H1 (cell line): Measurements from ENCODE around the gene OLR1. TPM values are rescaled to one million over a fixed set of nuclear protein-coding genes. Genes with fewer than 3 reads are reported as not detected.

ENCODE experiments used
- CTCF ChIA-PET: fragments of 300-600 bp; sonication (Branson Sonifier 250); formaldehyde crosslinking; loops from one replicate; lab custom pipeline; 2021; ENCODE audit not compliant: partially characterized antibody; lab: Charles Lee
- POLR2A ChIA-PET: fragments of 300-600 bp; sonication (Branson Sonifier 250); formaldehyde crosslinking; loops from one replicate; lab custom pipeline; 2021; ENCODE audit warnings: inconsistent platforms; ENCODE audit not compliant: partially characterized antibody; lab: Charles Lee
- DNase-seq, 2 experiments: peaks; one replicate each; pipeline versions ENCODE4 v3.0.0 to v3.0.0-alpha.2; 2010 to 2022; ENCODE audit warnings: low spot score in 2 of 2, low read depth in 1 of 2, mixed read lengths in 1 of 2
- FAIRE-seq: peaks from 2 replicates; lab custom pipeline; 2011; peaks lifted over from hg19 to GRCh38; lab: Jason Lieb, UNC
- H2AFZ ChIP-seq: 2 replicates; pipeline ENCODE4 v1.8.1; 2012; ENCODE audit warnings: low read length, inconsistent platforms
- H2AK5ac ChIP-seq: 2 replicates; pipeline ENCODE4 v1.6.1; 2013; ENCODE audit warnings: low read depth, low read length
- H2BK120ac ChIP-seq: replicated peaks from 2 replicates; pipeline ENCODE3; 2013; ENCODE audit warnings: low read depth, low read length, inconsistent platforms
- H2BK12ac ChIP-seq: 2 replicates; pipeline ENCODE4 v1.6.1; 2013; ENCODE audit warnings: low read depth, low read length
- H2BK15ac ChIP-seq: 2 replicates; pipeline ENCODE4 v1.6.1; 2013; ENCODE audit warnings: low read length
- H2BK20ac ChIP-seq: 2 replicates; pipeline ENCODE4 v1.6.1; 2013; ENCODE audit warnings: low read length
- H2BK5ac ChIP-seq: 2 replicates; pipeline ENCODE4 v1.6.1; 2013; ENCODE audit warnings: low read depth, low read length
- H3K14ac ChIP-seq: 2 replicates; pipeline ENCODE4 v1.6.1; 2013; ENCODE audit warnings: inconsistent platforms; ENCODE audit not compliant: insufficient read length
- H3K18ac ChIP-seq: 2 replicates; pipeline ENCODE4 v1.6.1; 2013; ENCODE audit warnings: low read length; ENCODE audit errors: extremely low read depth
- H3K23ac ChIP-seq: 2 replicates; pipeline ENCODE4 v1.6.1; 2013; ENCODE audit warnings: inconsistent platforms; ENCODE audit not compliant: insufficient read length
- H3K23me2 ChIP-seq: 2 replicates; pipeline ENCODE4 v1.6.1; 2013; ENCODE audit warnings: low read depth, low read length
- H3K27ac ChIP-seq: 2 replicates; pipeline ENCODE4 v1.6.1; 2011; ENCODE audit warnings: low read depth, low read length, inconsistent platforms
- H3K27me3 ChIP-seq, 4 experiments: replicated peaks in 1 of 4; 1 replicate in 1 of 4; 2 replicates in 3 of 4; pipeline versions ENCODE4 v1.6.1 to v1.8.1; 2011 to 2013; ENCODE audit warnings: low read length in 3 of 4, mild to moderate bottlenecking in 3 of 4, inconsistent platforms in 2 of 4, mixed read lengths in 2 of 4, moderate library complexity in 1 of 4; ENCODE audit not compliant: control insufficient read depth in 3 of 4, insufficient read depth in 3 of 4; ENCODE audit errors: extremely low read depth in 1 of 4
- H3K36me3 ChIP-seq, 4 experiments: 2 replicates each; pipeline versions ENCODE4 v1.6.1 to v1.8.1; 2011 to 2013; ENCODE audit warnings: mild to moderate bottlenecking in 4 of 4, low read length in 3 of 4, moderate library complexity in 2 of 4, control low read depth in 1 of 4, inconsistent platforms in 1 of 4; ENCODE audit not compliant: insufficient read depth in 4 of 4, control insufficient read depth in 2 of 4
- H3K4ac ChIP-seq: replicated peaks from 2 replicates; pipeline ENCODE3; 2013; ENCODE audit warnings: low read length, low read depth, mixed read lengths, inconsistent platforms; ENCODE audit not compliant: insufficient read length
- H3K4me1 ChIP-seq, 4 experiments: replicated peaks in 1 of 4; 1 replicate in 1 of 4; 2 replicates in 3 of 4; pipeline versions ENCODE4 v1.6.1 to v1.8.1; 2011 to 2013; ENCODE audit warnings: low read length in 3 of 4, inconsistent platforms in 2 of 4, mixed read lengths in 1 of 4; ENCODE audit not compliant: insufficient read depth in 4 of 4, control insufficient read depth in 3 of 4
- H3K4me2 ChIP-seq, 2 experiments: 2 replicates each; pipeline versions ENCODE4 v1.6.1 to v1.8.1; 2011 to 2013; ENCODE audit warnings: low read depth in 2 of 2, low read length in 2 of 2, control low read depth in 1 of 2, inconsistent platforms in 1 of 2, mild to moderate bottlenecking in 1 of 2; ENCODE audit not compliant: insufficient read depth in 1 of 2
- H3K4me3 ChIP-seq, 4 experiments: fragments of 200-600, 300-600 bp in 1 of 4; sonication (generic), shearing (Covaris generic), sonication (Bioruptor Twin) in 1 of 4; 2 replicates each; pipeline versions ENCODE4 v1.5.1 to v1.8.1; 2011 to 2016; ENCODE audit warnings: low read length in 4 of 4, low read depth in 3 of 4, control low read depth in 2 of 4, inconsistent platforms in 2 of 4, mild to moderate bottlenecking in 2 of 4, mixed read lengths in 1 of 4, moderate library complexity in 1 of 4; ENCODE audit not compliant: insufficient read depth in 2 of 4; ENCODE audit errors: extremely low read depth in 1 of 4
- H3K56ac ChIP-seq: replicated peaks from 2 replicates; pipeline ENCODE3; 2013; ENCODE audit warnings: low read depth, mild to moderate bottlenecking, mixed read lengths, low read length, inconsistent platforms; ENCODE audit not compliant: insufficient read length
- H3K79me1 ChIP-seq: 2 replicates; pipeline ENCODE4 v1.6.1; 2013; ENCODE audit warnings: low read depth, low read length, control low read depth
- H3K79me2 ChIP-seq, 2 experiments: 2 replicates each; pipeline versions ENCODE4 v1.6.1 to v1.8.1; 2012 to 2013; ENCODE audit warnings: low read length in 2 of 2, mild to moderate bottlenecking in 2 of 2, inconsistent platforms in 1 of 2; ENCODE audit not compliant: insufficient read depth in 2 of 2, control insufficient read depth in 1 of 2
- H3K9ac ChIP-seq, 4 experiments: replicated peaks in 1 of 4; 1 replicate in 1 of 4; 2 replicates in 3 of 4; pipeline versions ENCODE4 v1.6.1 to v1.8.1; 2011 to 2013; ENCODE audit warnings: low read depth in 3 of 4, low read length in 3 of 4, control low read depth in 2 of 4, mild to moderate bottlenecking in 2 of 4, moderate library complexity in 2 of 4, inconsistent platforms in 1 of 4; ENCODE audit errors: extremely low read depth in 1 of 4
- H3K9me3 ChIP-seq, 2 experiments: 2 replicates each; pipeline versions ENCODE4 v1.6.1 to v1.8.1; 2012 to 2013; ENCODE audit warnings: mild to moderate bottlenecking in 2 of 2, moderate library complexity in 2 of 2, control low read depth in 1 of 2, inconsistent platforms in 1 of 2, low read depth in 1 of 2, low read length in 1 of 2, mixed read lengths in 1 of 2; ENCODE audit not compliant: insufficient read depth in 2 of 2
- H4K20me1 ChIP-seq, 2 experiments: replicated peaks in 1 of 2; 2 replicates each; pipeline versions ENCODE3 to v1.8.1; 2011 to 2013; ENCODE audit warnings: inconsistent platforms in 2 of 2, low read length in 2 of 2, mild to moderate bottlenecking in 1 of 2; ENCODE audit not compliant: insufficient read depth in 2 of 2, control insufficient read depth in 1 of 2
- H4K5ac ChIP-seq: 2 replicates; pipeline ENCODE4 v1.6.1; 2013; ENCODE audit warnings: low read length, low read depth, mixed read lengths, inconsistent platforms; ENCODE audit not compliant: insufficient read length
- H4K8ac ChIP-seq: 2 replicates; pipeline ENCODE4 v1.8.0; 2013; ENCODE audit warnings: mild to moderate bottlenecking, moderate library complexity, low read length, inconsistent platforms; ENCODE audit not compliant: insufficient read depth; ENCODE audit errors: extremely low read depth
- H4K91ac ChIP-seq: replicated peaks from 2 replicates; pipeline ENCODE3; 2013; ENCODE audit warnings: low read length, mixed read lengths, inconsistent platforms; ENCODE audit not compliant: insufficient read length
- BCL11A ChIP-seq, 2 experiments: IDR thresholded peaks; one replicate each; pipeline ENCODE4 v1.6.1; 2011; ENCODE audit warnings: low read depth in 2 of 2, low read length in 2 of 2, mild to moderate bottlenecking in 2 of 2
- CHD2 ChIP-seq: IDR thresholded peaks from 2 replicates; pipeline ENCODE4 v1.6.1; 2012; ENCODE audit warnings: low read length, improper control_type of control experiment
- EGR1 ChIP-seq: IDR thresholded peaks from 2 replicates; pipeline ENCODE4 v1.6.1; 2011; ENCODE audit warnings: low read depth, low read length, borderline replicate concordance
- JUND ChIP-seq: IDR thresholded peaks from 2 replicates; pipeline ENCODE4 v1.6.1; 2011; ENCODE audit warnings: mild to moderate bottlenecking, improper control_type of control experiment, low read length
- MAFK ChIP-seq: IDR thresholded peaks from 2 replicates; pipeline ENCODE4 v1.6.1; 2012; ENCODE audit warnings: low read depth, mild to moderate bottlenecking, improper control_type of control experiment, low read length
- PHF8 ChIP-seq: fragments of 200-600 bp; sonication (generic); conservative IDR thresholded peaks from 2 replicates; pipeline ENCODE4 v1.7.1; 2012; ENCODE audit warnings: low read depth, mild to moderate bottlenecking, inconsistent platforms, low read length, moderate library complexity
- RAD21 ChIP-seq, 2 experiments: IDR thresholded peaks in 1 of 2; conservative IDR thresholded peaks in 1 of 2; 2 replicates each; pipeline ENCODE4 v1.6.1; 2011; ENCODE audit warnings: low read depth in 2 of 2, low read length in 2 of 2, improper control_type of control experiment in 1 of 2, inconsistent platforms in 1 of 2, mild to moderate bottlenecking in 1 of 2, moderate library complexity in 1 of 2
- RXRA ChIP-seq: IDR thresholded peaks from 2 replicates; pipeline ENCODE4 v1.6.1; 2011; ENCODE audit warnings: low read depth, mild to moderate bottlenecking, low read length, moderate library complexity; ENCODE audit not compliant: insufficient read depth
- SIN3A ChIP-seq, 2 experiments: IDR thresholded peaks in 1 of 2; conservative IDR thresholded peaks in 1 of 2; 2 replicates each; pipeline ENCODE4 v1.6.1; 2011 to 2012; ENCODE audit warnings: low read length in 2 of 2, improper control_type of control experiment in 1 of 2, low read depth in 1 of 2, mild to moderate bottlenecking in 1 of 2
- SIRT6 ChIP-seq: IDR thresholded peaks from one replicate; pipeline ENCODE4 v1.7.1; 2012; ENCODE audit warnings: low read length, inconsistent platforms
- SP4 ChIP-seq: IDR thresholded peaks from 2 replicates; pipeline ENCODE4 v1.6.1; 2012; ENCODE audit warnings: low read length, inconsistent platforms
- SUZ12 ChIP-seq: fragments of 200-600 bp; sonication (generic); IDR thresholded peaks from 2 replicates; pipeline ENCODE4 v1.6.1; 2012; ENCODE audit warnings: mild to moderate bottlenecking, inconsistent platforms, low read length, moderate library complexity, mixed read lengths
- TEAD4 ChIP-seq: IDR thresholded peaks from 2 replicates; pipeline ENCODE4 v1.6.1; 2012; ENCODE audit warnings: low read depth, low read length, inconsistent platforms, mixed read lengths
- YY1 ChIP-seq: IDR thresholded peaks from 2 replicates; pipeline ENCODE4 v1.6.1; 2011; ENCODE audit warnings: low read depth, mild to moderate bottlenecking, low read length
- ZNF274 ChIP-seq: IDR thresholded peaks from 2 replicates; pipeline ENCODE4 v1.7.0; 2012; ENCODE audit warnings: low read length, borderline replicate concordance; ENCODE audit errors: extremely low read depth
- WGBS, 2 experiments: shearing (Covaris generic) in 1 of 2; methylation state at CpG; one replicate each; pipeline versions ENCODE4 v1.1.6 to v1.1.7; 2013 to 2015; ENCODE audit warnings: low lambda C conversion rate in 2 of 2, mixed read lengths in 2 of 2, inconsistent platforms in 1 of 2, low coverage in 1 of 2, missing lambda C conversion rate in 1 of 2; ENCODE audit not compliant: insufficient replicate concordance in 2 of 2, insufficient coverage in 1 of 2, insufficient read length in 1 of 2; ENCODE audit errors: extremely low coverage in 1 of 2, missing lambda C conversion rate in 1 of 2; 5-methylcytosine and 5-hydroxymethylcytosine counted together
- polyA plus RNA-seq, 7 experiments: library from polyadenylated mRNA; depleted of rRNA in 3 of 7; stranded (reverse) in 5 of 7; unstranded in 2 of 7; fragments of >200 nt in 5 of 7; fragments of 200-250 nt in 2 of 7; gene quantifications; 1 replicate in 5 of 7; 2 replicates in 1 of 7; 4 replicates in 1 of 7; pipeline versions ENCODE4 v1.2.1 to v1.2.3, GENCODE V29; 2011 to 2013; ENCODE audit warnings: missing spikeins in 2 of 7, mixed read lengths in 2 of 7
- total RNA-seq: library from RNA; stranded (reverse); fragmentation: NEBNext Ultra II Directional; extraction: Animal tissue kit (Norgen Biotek cat#: 25700); gene quantifications from 2 replicates; pipeline ENCODE4 v1.2.1, GENCODE V29; 2021

OLR1 gene
- total and polyA plus RNA-seq, 2 of the 8 experiments (the other 6 are each of a cell fraction or from before 2014, with no cell fraction given) = not detected

- DNase-seq = no peak
- Histone ChIP-seq H3K79me1 (no peaks in the 10 kb centered on the region), H3K14ac (no peak overlapping the region)
- no peak for TF ChIP-seq EGR1
- no peak for TF ChIP-seq TEAD4
- TF ChIP-seq RXRA = no peak
- TF ChIP-seq BCL11A (IDR thresholded peaks at IDR 0.05; ENCODE audit: low read depth in 2 of 2, low read length in 2 of 2) = no peak
- TF ChIP-seq SIRT6 = no peak
- TF ChIP-seq SP4 = no peak
- no peak for TF ChIP-seq RAD21 (IDR thresholded peaks at IDR 0.05 in 1 of 2, conservative IDR thresholded peaks at IDR 0.05 in 1 of 2; ENCODE audit: low read depth in 2 of 2, low read length in 2 of 2)
- no peak for TF ChIP-seq MAFK
- no peak for TF ChIP-seq PHF8
- TF ChIP-seq SIN3A (conservative IDR thresholded peaks at IDR 0.05 in 1 of 2, IDR thresholded peaks at IDR 0.05 in 1 of 2; ENCODE audit: low read depth in 1 of 2, low read length in 2 of 2) = no peak
- no peak for TF ChIP-seq JUND
- TF ChIP-seq ZNF274 = no peak
- no peak for TF ChIP-seq CHD2
- no peak for TF ChIP-seq YY1
- TF ChIP-seq SUZ12 = no peak
These were observed 20.3 kb downstream of the OLR1 start for GRCh38 chr12:10151621-10152020.

More at GRCh38 chr12:10151621-10152020, 20.3 kb downstream of the OLR1 start:
- Histone ChIP-seq H3K9ac (no peak overlapping the region), H3K56ac (no peak overlapping the region), H3K27me3 (no peaks in the 10 kb centered on the region), H3K36me3 (no peaks in the 10 kb centered on the region), H2BK20ac (no peak overlapping the region), H4K91ac (no peak overlapping the region), H3K4me3 (no peak overlapping the region), H3K18ac (no peak overlapping the region), H2AFZ (no peak overlapping the region), H3K23ac (no peak overlapping the region), H3K4me1 (peaks cover 0 to 4% (median 1%) of the 10 kb centered on the region in 4 experiments; a peak in 2 of 7 replicates), H2BK5ac (no peak overlapping the region), H3K27ac (no peak overlapping the region), H3K4ac (no peak overlapping the region), H2BK12ac (no peak overlapping the region), H4K5ac (no peak overlapping the region), H2AK5ac (no peak overlapping the region), H4K20me1 (no peaks in the 10 kb centered on the region), H2BK15ac (no peak overlapping the region), H3K23me2 (peaks cover 5% of the 10 kb centered on the region), H3K9me3 (peaks cover 0 to 3% of the 10 kb centered on the region in 2 experiments; a peak in 1 of 4 replicates), H3K4me2 (no peak overlapping the region), H3K79me2 (no peaks in the 10 kb centered on the region), H4K8ac (no peak overlapping the region), H2BK120ac (no peak overlapping the region)
- FAIRE-seq = no peak
- CTCF ChIA-PET = interaction anchor here (0.8 to 4.5 kb wide), 4 partner anchors 12 to 141 kb away, joined by 4 to 36 read pairs (median 14); no protein-coding TSS in a partner anchor
- 56% methylated on average over 2 of the region's 2 CpGs; no CpG with 5 or more reads in 1 of the 2 experiments for whole genome bisulfite sequencing, 2 experiments
- POLR2A ChIA-PET = interaction anchor here (2.0 kb wide), 1 partner anchor 62 kb away, joined by 14 read pairs; the partner anchor contains the start of gene GABARAPL1
